SH-SY5Y (cell line): ENCODE data around the gene ECM2.

Experiments used
- GATA2 ChIP-seq: IDR thresholded peaks from 2 replicates; pipeline ENCODE4 v1.6.1; 2011; ENCODE audit warnings: mild to moderate bottlenecking, low read depth, low read length
- GATA3 ChIP-seq: IDR thresholded peaks from 2 replicates; pipeline ENCODE4 v1.6.1; 2011; ENCODE audit warnings: low read depth, mild to moderate bottlenecking, low read length, moderate library complexity

- TF ChIP-seq GATA2, result no peak
- TF ChIP-seq GATA3, result no peak
Measured at GRCh38 chr9:92534674-92535073, 1.1 kb downstream of the ECM2 start.
